HepG2 (cell line): ENCODE measurements around the gene TPRG1L. TPM values are rescaled to one million over a fixed set of nuclear protein-coding genes. Genes with fewer than 3 reads are reported as not detected.

Source experiments
- ATAC-seq: fragments of 200-7000 bp; cut with Tn5 transposase; 3 replicates; pipeline ENCODE4 v1.9.1; 2020; ENCODE audit warnings: mild to moderate bottlenecking, moderate library complexity
- BruUV-seq: library from RNA; stranded (reverse); fragments of 400-500 nt; replicated peaks from 2 replicates; lab custom pipeline; 2021; lab: Mats Ljungman, UMichigan
- CTCF ChIA-PET: fragments of 300-600 bp; formaldehyde crosslinking; extraction: SDS; loops from one replicate; lab custom pipeline; 2021; ENCODE audit warnings: low total read pairs, inconsistent platforms, low intra/inter-chr PET ratio; lab: Yijun Ruan, JAX
- POLR2A ChIA-PET: fragments of 350-600 bp; sonication (Branson Sonifier 250); formaldehyde crosslinking; loops from one replicate; lab custom pipeline; 2020; ENCODE audit warnings: antibody characterized with exemption, inconsistent platforms; lab: Yijun Ruan, JAX
- DNase-seq: peaks from one replicate; pipeline ENCODE4 v3.0.0-alpha.2; 2015; ENCODE audit warnings: low spot score
- FAIRE-seq: peaks from 3 replicates; lab custom pipeline; 2011; peaks lifted over from hg19 to GRCh38; lab: Jason Lieb, UNC
- H2AFZ ChIP-seq: one replicate; pipeline ENCODE4 v1.6.1; 2011; ENCODE audit warnings: low read length, inconsistent platforms
- H3K27ac ChIP-seq: fragments of 300-600 bp; 3 replicates; pipeline ENCODE4 v1.8.0; 2011; ENCODE audit warnings: mixed run types, mild to moderate bottlenecking, mixed read lengths, low read length, inconsistent platforms; ENCODE audit not compliant: insufficient read depth; ENCODE audit errors: extremely low read length
- H3K27me3 ChIP-seq, 2 experiments: fragments of 200-600 bp in 1 of 2; 2 replicates in 1 of 2; 3 replicates in 1 of 2; pipeline versions ENCODE4 v1.6.0 to v1.8.0; 2011; ENCODE audit warnings: low read length in 2 of 2, mild to moderate bottlenecking in 2 of 2, moderate library complexity in 2 of 2, inconsistent platforms in 1 of 2; ENCODE audit not compliant: insufficient read depth in 2 of 2, control insufficient read depth in 1 of 2
- H3K36me3 ChIP-seq, 2 experiments: fragments of 200-600 bp in 1 of 2; replicated peaks in 1 of 2; 2 replicates in 1 of 2; 3 replicates in 1 of 2; pipeline versions ENCODE4 v1.5.1 to v1.8.0; 2011; ENCODE audit warnings: low read length in 2 of 2, inconsistent platforms in 1 of 2; ENCODE audit not compliant: insufficient read depth in 2 of 2, control insufficient read depth in 1 of 2
- H3K4me1 ChIP-seq: 2 replicates; pipeline ENCODE4 v1.5.1; 2012; ENCODE audit warnings: low read length, inconsistent platforms; ENCODE audit not compliant: insufficient read depth
- H3K4me2 ChIP-seq: 2 replicates; pipeline ENCODE4 v1.6.0; 2011; ENCODE audit warnings: low read depth, low read length, inconsistent platforms
- H3K4me3 ChIP-seq, 3 experiments: fragments of 200-600 bp in 1 of 3; sonication (generic), shearing (Covaris generic) in 1 of 3; replicated peaks in 1 of 3; 2 replicates each; pipeline ENCODE4 v1.5.1; 2011 to 2016; ENCODE audit warnings: low read length in 3 of 3, inconsistent platforms in 2 of 3, low read depth in 2 of 3, mild to moderate bottlenecking in 2 of 3, control low read depth in 1 of 3, mixed read lengths in 1 of 3; ENCODE audit not compliant: insufficient read depth in 1 of 3
- H3K79me2 ChIP-seq: one replicate; pipeline ENCODE4 v1.6.1; 2011; ENCODE audit warnings: low read length, inconsistent platforms; ENCODE audit not compliant: insufficient read depth
- H3K9ac ChIP-seq: 2 replicates; pipeline ENCODE4 v1.6.0; 2011; ENCODE audit warnings: mild to moderate bottlenecking, low read depth, low read length, inconsistent platforms; ENCODE audit not compliant: insufficient read depth
- H3K9me3 ChIP-seq: 2 replicates; pipeline ENCODE4 v1.5.1; 2012; ENCODE audit warnings: mild to moderate bottlenecking, low read length
- H4K20me1 ChIP-seq: 2 replicates; pipeline ENCODE4 v1.6.0; 2011; ENCODE audit warnings: inconsistent platforms, mild to moderate bottlenecking, low read length, moderate library complexity; ENCODE audit not compliant: insufficient read depth
- CAMTA2 ChIP-seq: sonication (generic); formaldehyde crosslinking; IDR thresholded peaks from 2 replicates; pipeline ENCODE4 v1.4.0; 2020; ENCODE audit warnings: mild to moderate bottlenecking, missing genetic modification reagents, borderline replicate concordance
- ETV6 ChIP-seq: sonication (generic); formaldehyde crosslinking; conservative IDR thresholded peaks from 2 replicates; pipeline ENCODE4 v1.4.0; 2020; ENCODE audit warnings: missing genetic modification reagents
- FOXJ3 ChIP-seq: sonication (generic); formaldehyde crosslinking; IDR thresholded peaks from 2 replicates; pipeline ENCODE4 v1.4.0; 2020; ENCODE audit warnings: missing genetic modification reagents, mild to moderate bottlenecking, borderline replicate concordance
- MXI1 ChIP-seq: IDR thresholded peaks from 3 replicates; pipeline ENCODE4 v1.6.1; 2012; ENCODE audit warnings: low read depth, low read length, inconsistent platforms, borderline replicate concordance
- NR2F6 ChIP-seq, 2 experiments: IDR thresholded peaks; 2 replicates each; pipeline ENCODE4 v1.6.1; 2016; ENCODE audit warnings: antibody characterized with exemption in 1 of 2, mild to moderate bottlenecking in 1 of 2
- STAT6 ChIP-seq: sonication (generic); formaldehyde crosslinking; IDR thresholded peaks from 2 replicates; pipeline ENCODE4 v1.4.0; 2020; ENCODE audit warnings: missing genetic modification reagents, mild to moderate bottlenecking, borderline replicate concordance
- WGBS: methylation state at CpG from one replicate; pipeline ENCODE4 v1.1.6; 2017; ENCODE audit warnings: low lambda C conversion rate; 5-methylcytosine and 5-hydroxymethylcytosine counted together
- in situ Hi-C: cut with HindIII; loops from 2 replicates; pipeline ENCODE4 v1.10.0; 2017; ENCODE audit warnings: low pct_unique_long_range_greater_than_20kb; ENCODE audit not compliant: extremely low pct_ligation_motif_present
- intact Hi-C: fragments of 100-400 bp; cut with micrococcal nuclease; formaldehyde crosslinking; loops from one replicate; pipeline ENCODE4 v1.10.0; 2022; ENCODE audit not compliant: unreplicated experiment
- polyA plus RNA-seq, 8 experiments: library from polyadenylated mRNA; depleted of rRNA in 3 of 8; stranded (reverse) in 7 of 8; unstranded in 1 of 8; fragments of >200 nt; fragmentation: Illumina TruSeq in 4 of 8; extraction: Trizol in 4 of 8; gene quantifications; 2 replicates each; pipeline versions ENCODE4 v1.2.1 to v1.2.3, GENCODE V29; 2011 to 2016; ENCODE audit warnings: low read depth in 4 of 8, missing spikeins in 1 of 8, mixed read lengths in 1 of 8; ENCODE audit not compliant: insufficient read depth in 1 of 8
- total RNA-seq, 5 experiments: library from RNA; depleted of rRNA; stranded (reverse); fragments of >200 nt; fragmentation: Illumina TruSeq; extraction: Trizol; gene quantifications; 2 replicates each; pipeline ENCODE4 v1.2.3, GENCODE V29; 2016; ENCODE audit warnings: low read depth in 1 of 5
- TF ChIP-seq, protein P1 (sequence below): sonication (generic); formaldehyde crosslinking; IDR thresholded peaks from 2 replicates; pipeline ENCODE4 v1.5.1; 2020; ENCODE audit warnings: mild to moderate bottlenecking, missing genetic modification reagents, borderline replicate concordance
- TF ChIP-seq, protein P2 (sequence below): sonication (generic); formaldehyde crosslinking; IDR thresholded peaks from 2 replicates; pipeline ENCODE4 v1.4.0; 2020; ENCODE audit warnings: missing genetic modification reagents, borderline replicate concordance
- TF ChIP-seq, protein P3 (sequence below): sonication (generic); formaldehyde crosslinking; conservative IDR thresholded peaks from 2 replicates; pipeline ENCODE4 v1.4.0; 2020; ENCODE audit warnings: mild to moderate bottlenecking, missing genetic modification reagents, moderate library complexity

The TPRG1L gene
- total and polyA plus RNA-seq, 2 of the 13 experiments (the other 11 are each of a cell fraction or from before 2014, with no cell fraction given) = 21.3 to 37.4 TPM

DNA sequence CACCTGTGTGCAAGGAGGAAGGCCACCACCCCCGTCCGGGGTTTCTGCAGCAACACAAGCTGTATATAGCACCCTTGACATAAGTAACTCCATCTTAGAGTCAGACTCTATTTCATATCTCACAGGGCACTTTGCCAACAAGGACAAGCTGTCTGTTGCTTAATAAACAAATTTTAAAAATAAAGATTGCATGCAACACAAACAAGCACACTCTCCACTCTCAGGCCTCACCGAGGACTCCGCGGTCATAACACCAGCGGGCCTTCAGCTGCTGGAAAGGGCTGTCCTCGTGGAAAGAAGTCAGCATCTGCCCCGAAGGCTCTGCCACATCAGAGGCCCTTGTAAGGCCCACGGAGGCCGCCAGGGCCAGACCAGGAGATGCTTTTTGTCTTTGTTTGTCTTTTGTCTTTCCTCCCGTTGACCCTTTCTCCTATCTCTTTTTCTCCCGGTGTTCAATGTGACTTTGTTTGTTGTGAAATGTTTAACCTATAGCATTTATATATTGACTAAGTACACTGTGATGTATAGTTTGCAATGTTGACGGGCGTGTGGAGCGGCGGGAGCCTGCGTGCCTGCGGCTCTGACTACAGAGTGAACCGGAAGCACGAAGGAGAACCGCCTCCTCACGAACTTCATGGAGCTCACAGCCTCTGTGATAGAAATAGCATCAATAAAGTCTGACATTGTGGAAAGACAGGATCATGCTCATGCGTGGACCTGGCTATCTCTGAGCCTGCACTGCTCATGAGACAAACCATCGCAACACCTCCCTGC, 37.6 kb upstream of the TPRG1L start:
- H3K79me2 ChIP-seq = no peaks in the 10 kb centered on the region
- POLR2A ChIA-PET = no interaction called here
- no peak overlapping the region for H3K27ac ChIP-seq
- peak overlapping the region in 2 of 3 experiments; percentile 2 to 29; a peak in 1 of 6 replicates for H3K4me3 ChIP-seq
- CTCF ChIA-PET = interaction anchor here (1.1 to 1.2 kb wide), 2 partner anchors 28 to 32 kb away, joined by 5 to 6 read pairs; no protein-coding TSS in a partner anchor
- H3K36me3 ChIP-seq = no peaks in the 10 kb centered on the region
- FAIRE-seq = no peak
- WGBS = 11% methylated on average over 24 of the region's 24 CpGs
- BruUV-seq = no TSS peak
- H3K4me2 ChIP-seq = peak overlapping the region; percentile 66
- H3K9ac ChIP-seq = no peak overlapping the region
- no peak overlapping the region for H2AFZ ChIP-seq
- peaks cover 2 to 40% of the 10 kb centered on the region in 2 experiments for H3K27me3 ChIP-seq
- no peaks in the 10 kb centered on the region for H3K9me3 ChIP-seq
- intact Hi-C loops (loop anchor here (2.0 kb wide), 1 partner anchor 32 kb away; no protein-coding TSS in a partner anchor), in situ Hi-C loops (no loop called here)
- H3K4me1 ChIP-seq = peaks cover 27% of the 10 kb centered on the region
- H4K20me1 ChIP-seq = no peaks in the 10 kb centered on the region; the same call in 1 of the 2 replicates
- peak; percentile 41 for DNase-seq
- peak; percentile 66 for ATAC-seq
- no peak for TF ChIP-seq FOXJ3 (CRISPR knock-in tag)
- no peak for TF ChIP-seq MXI1
- TF ChIP-seq, protein P1, sequence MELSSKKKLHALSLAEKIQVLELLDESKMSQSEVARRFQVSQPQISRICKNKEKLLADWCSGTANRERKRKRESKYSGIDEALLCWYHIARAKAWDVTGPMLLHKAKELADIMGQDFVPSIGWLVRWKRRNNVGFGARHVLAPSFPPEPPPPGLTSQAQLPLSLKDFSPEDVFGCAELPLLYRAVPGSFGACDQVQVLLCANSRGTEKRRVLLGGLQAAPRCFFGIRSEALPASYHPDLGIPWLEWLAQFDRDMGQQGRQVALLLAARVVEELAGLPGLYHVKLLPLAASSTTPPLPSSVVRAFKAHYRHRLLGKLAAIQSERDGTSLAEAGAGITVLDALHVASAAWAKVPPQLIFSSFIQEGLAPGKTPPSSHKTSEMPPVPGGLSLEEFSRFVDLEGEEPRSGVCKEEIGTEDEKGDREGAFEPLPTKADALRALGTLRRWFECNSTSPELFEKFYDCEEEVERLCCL = no peak
- TF ChIP-seq, protein P2, sequence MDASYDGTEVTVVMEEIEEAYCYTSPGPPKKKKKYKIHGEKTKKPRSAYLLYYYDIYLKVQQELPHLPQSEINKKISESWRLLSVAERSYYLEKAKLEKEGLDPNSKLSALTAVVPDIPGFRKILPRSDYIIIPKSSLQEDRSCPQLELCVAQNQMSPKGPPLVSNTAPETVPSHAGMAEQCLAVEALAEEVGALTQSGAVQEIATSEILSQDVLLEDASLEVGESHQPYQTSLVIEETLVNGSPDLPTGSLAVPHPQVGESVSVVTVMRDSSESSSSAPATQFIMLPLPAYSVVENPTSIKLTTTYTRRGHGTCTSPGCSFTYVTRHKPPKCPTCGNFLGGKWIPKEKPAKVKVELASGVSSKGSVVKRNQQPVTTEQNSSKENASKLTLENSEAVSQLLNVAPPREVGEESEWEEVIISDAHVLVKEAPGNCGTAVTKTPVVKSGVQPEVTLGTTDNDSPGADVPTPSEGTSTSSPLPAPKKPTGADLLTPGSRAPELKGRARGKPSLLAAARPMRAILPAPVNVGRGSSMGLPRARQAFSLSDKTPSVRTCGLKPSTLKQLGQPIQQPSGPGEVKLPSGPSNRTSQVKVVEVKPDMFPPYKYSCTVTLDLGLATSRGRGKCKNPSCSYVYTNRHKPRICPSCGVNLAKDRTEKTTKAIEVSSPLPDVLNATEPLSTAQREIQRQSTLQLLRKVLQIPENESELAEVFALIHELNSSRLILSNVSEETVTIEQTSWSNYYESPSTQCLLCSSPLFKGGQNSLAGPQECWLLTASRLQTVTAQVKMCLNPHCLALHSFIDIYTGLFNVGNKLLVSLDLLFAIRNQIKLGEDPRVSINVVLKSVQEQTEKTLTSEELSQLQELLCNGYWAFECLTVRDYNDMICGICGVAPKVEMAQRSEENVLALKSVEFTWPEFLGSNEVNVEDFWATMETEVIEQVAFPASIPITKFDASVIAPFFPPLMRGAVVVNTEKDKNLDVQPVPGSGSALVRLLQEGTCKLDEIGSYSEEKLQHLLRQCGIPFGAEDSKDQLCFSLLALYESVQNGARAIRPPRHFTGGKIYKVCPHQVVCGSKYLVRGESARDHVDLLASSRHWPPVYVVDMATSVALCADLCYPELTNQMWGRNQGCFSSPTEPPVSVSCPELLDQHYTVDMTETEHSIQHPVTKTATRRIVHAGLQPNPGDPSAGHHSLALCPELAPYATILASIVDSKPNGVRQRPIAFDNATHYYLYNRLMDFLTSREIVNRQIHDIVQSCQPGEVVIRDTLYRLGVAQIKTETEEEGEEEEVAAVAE (CRISPR knock-in tag) = no peak
- TF ChIP-seq CAMTA2 (CRISPR knock-in tag) = no peak
- TF ChIP-seq NR2F6 (IDR thresholded peaks at IDR 0.05) = no peak
- TF ChIP-seq NR2F6 (CRISPR knock-in tag; IDR thresholded peaks at IDR 0.05) = peak; percentile 23; the same call in 1 of the 2 replicates
- TF ChIP-seq ETV6 (CRISPR knock-in tag) = no peak
- TF ChIP-seq, protein P3, sequence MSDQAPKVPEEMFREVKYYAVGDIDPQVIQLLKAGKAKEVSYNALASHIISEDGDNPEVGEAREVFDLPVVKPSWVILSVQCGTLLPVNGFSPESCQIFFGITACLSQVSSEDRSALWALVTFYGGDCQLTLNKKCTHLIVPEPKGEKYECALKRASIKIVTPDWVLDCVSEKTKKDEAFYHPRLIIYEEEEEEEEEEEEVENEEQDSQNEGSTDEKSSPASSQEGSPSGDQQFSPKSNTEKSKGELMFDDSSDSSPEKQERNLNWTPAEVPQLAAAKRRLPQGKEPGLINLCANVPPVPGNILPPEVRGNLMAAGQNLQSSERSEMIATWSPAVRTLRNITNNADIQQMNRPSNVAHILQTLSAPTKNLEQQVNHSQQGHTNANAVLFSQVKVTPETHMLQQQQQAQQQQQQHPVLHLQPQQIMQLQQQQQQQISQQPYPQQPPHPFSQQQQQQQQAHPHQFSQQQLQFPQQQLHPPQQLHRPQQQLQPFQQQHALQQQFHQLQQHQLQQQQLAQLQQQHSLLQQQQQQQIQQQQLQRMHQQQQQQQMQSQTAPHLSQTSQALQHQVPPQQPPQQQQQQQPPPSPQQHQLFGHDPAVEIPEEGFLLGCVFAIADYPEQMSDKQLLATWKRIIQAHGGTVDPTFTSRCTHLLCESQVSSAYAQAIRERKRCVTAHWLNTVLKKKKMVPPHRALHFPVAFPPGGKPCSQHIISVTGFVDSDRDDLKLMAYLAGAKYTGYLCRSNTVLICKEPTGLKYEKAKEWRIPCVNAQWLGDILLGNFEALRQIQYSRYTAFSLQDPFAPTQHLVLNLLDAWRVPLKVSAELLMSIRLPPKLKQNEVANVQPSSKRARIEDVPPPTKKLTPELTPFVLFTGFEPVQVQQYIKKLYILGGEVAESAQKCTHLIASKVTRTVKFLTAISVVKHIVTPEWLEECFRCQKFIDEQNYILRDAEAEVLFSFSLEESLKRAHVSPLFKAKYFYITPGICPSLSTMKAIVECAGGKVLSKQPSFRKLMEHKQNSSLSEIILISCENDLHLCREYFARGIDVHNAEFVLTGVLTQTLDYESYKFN (CRISPR knock-in tag) = peak; percentile 20; the same call in 1 of the 2 replicates
- no peak for TF ChIP-seq STAT6
